C4-2B (cell line): ENCODE results near the gene VSTM2L.

Experiments used
- ZFX ChIP-seq: fragments of 450-650 bp; IDR thresholded peaks from 2 replicates; pipeline ENCODE4 v1.6.1; 2017
- TF ChIP-seq, protein P1 (sequence below): fragments of 450-650 bp; conservative IDR thresholded peaks from 2 replicates; pipeline ENCODE4 v1.5.1; 2017; ENCODE audit warnings: mild to moderate bottlenecking

DNA sequence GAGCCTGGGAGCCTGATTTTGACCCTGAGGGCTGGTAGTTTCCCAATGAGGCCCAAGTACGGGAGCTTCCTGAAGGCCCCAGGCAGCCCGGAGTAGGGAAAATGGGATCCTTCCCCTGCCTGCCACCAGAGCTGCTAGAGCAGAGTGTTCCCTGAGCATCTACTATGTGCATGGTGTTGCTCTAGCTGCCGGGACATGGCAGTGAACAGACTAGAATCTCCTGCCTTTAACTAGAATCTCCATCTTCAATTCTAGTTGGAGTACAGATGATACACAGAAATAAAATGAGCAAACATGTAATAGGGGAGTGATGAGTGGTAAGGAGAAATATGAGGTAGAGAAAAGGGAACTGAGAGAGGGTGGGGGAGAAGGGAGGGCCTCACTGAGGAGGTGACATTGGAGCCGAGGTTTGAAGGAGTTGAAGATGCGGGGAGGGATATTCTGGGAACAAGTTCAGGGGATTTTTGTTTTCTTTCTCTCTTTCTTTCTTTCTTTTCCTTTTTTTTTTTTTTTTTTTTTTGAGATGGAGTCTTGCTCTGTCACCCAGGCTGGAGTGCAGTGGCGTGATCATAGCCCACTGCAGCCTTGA, 18.5 kb downstream of the VSTM2L start:
- TF ChIP-seq, protein P1, sequence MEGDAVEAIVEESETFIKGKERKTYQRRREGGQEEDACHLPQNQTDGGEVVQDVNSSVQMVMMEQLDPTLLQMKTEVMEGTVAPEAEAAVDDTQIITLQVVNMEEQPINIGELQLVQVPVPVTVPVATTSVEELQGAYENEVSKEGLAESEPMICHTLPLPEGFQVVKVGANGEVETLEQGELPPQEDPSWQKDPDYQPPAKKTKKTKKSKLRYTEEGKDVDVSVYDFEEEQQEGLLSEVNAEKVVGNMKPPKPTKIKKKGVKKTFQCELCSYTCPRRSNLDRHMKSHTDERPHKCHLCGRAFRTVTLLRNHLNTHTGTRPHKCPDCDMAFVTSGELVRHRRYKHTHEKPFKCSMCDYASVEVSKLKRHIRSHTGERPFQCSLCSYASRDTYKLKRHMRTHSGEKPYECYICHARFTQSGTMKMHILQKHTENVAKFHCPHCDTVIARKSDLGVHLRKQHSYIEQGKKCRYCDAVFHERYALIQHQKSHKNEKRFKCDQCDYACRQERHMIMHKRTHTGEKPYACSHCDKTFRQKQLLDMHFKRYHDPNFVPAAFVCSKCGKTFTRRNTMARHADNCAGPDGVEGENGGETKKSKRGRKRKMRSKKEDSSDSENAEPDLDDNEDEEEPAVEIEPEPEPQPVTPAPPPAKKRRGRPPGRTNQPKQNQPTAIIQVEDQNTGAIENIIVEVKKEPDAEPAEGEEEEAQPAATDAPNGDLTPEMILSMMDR = no peak
- TF ChIP-seq ZFX = no peak
